A549 (cell line): ENCODE results near the gene NECTIN1. TPM values are rescaled to one million over a fixed set of nuclear protein-coding genes. Genes with fewer than 3 reads are reported as not detected.

Experiments
- ATAC-seq, 2 experiments: fragments of 200-7000 bp in 1 of 2; fragments of >200 bp in 1 of 2; cut with Nextera tagmentation in 1 of 2; cut with Tn5 transposase in 1 of 2; 3 replicates each; pipeline versions ENCODE4 v1.8.0 to v1.9.1; 2018 to 2020; ENCODE audit warnings: mild to moderate bottlenecking in 1 of 2, moderate library complexity in 1 of 2
- CTCF ChIA-PET: fragments of 300-600 bp; sonication (Branson Sonifier 250); formaldehyde crosslinking; extraction: SDS; loops from one replicate; lab custom pipeline; 2021; ENCODE audit warnings: antibody characterized with exemption, inconsistent platforms; lab: Yijun Ruan, JAX
- POLR2A ChIA-PET: fragments of 350-600 bp; formaldehyde crosslinking; extraction: SDS; loops from one replicate; lab custom pipeline; 2021; ENCODE audit warnings: antibody characterized with exemption, inconsistent platforms; lab: Yijun Ruan, JAX
- DNase-seq, 2 experiments: peaks; one replicate each; pipeline versions ENCODE4 v3.0.0 to v3.0.0-alpha.2; 2011 to 2016; ENCODE audit warnings: low read depth in 1 of 2, low spot score in 1 of 2
- FAIRE-seq: peaks from 2 replicates; lab custom pipeline; 2011; peaks lifted over from hg19 to GRCh38; lab: Jason Lieb, UNC
- H3K27ac ChIP-seq, 2 experiments: fragments of >200 bp; sonication (Bioruptor Twin); formaldehyde crosslinking; 3 replicates each; pipeline ENCODE4 v1.5.1; 2016 to 2017
- H3K4me1 ChIP-seq: fragments of >200 bp; sonication (Bioruptor Twin); formaldehyde crosslinking; 3 replicates; pipeline ENCODE4 v1.6.1; 2016
- H3K4me2 ChIP-seq: fragments of >200 bp; sonication (Bioruptor Twin); formaldehyde crosslinking; 3 replicates; pipeline ENCODE4 v1.6.1; 2016
- H3K4me3 ChIP-seq: fragments of >200 bp; sonication (Bioruptor Twin); formaldehyde crosslinking; 3 replicates; pipeline ENCODE4 v1.5.1; 2016
- H3K9me3 ChIP-seq: fragments of >200 bp; sonication (Bioruptor Twin); formaldehyde crosslinking; 3 replicates; pipeline ENCODE4 v1.6.1; 2016
- BHLHE40 ChIP-seq: IDR thresholded peaks from 2 replicates; pipeline ENCODE4 v1.6.1; 2012; ENCODE audit warnings: low read depth, low read length, inconsistent platforms
- CEBPB ChIP-seq, 2 experiments: fragments of >200 bp in 1 of 2; sonication (Bioruptor Twin) in 1 of 2; formaldehyde crosslinking in 1 of 2; IDR thresholded peaks; 2 replicates each; pipeline ENCODE4 v1.6.1; 2012 to 2016
- CHD2 ChIP-seq: fragments of 150-350 bp; IDR thresholded peaks from 2 replicates; pipeline ENCODE4 v1.6.1; 2014; ENCODE audit warnings: low read length; ENCODE audit not compliant: partially characterized antibody
- CHD4 ChIP-seq: fragments of 200-600 bp; sonication (generic); IDR thresholded peaks from 2 replicates; pipeline ENCODE4 v1.6.1; 2016; ENCODE audit warnings: antibody characterized with exemption, mild to moderate bottlenecking, borderline replicate concordance
- EHF ChIP-seq: fragments of 250-450 bp; sonication (Bioruptor Pico); IDR thresholded peaks from 2 replicates; pipeline ENCODE4 v1.5.0; 2020; ENCODE audit warnings: mild to moderate bottlenecking
- ESRRA ChIP-seq: fragments of 150-350 bp; IDR thresholded peaks from 2 replicates; pipeline ENCODE4 v1.6.1; 2014; ENCODE audit warnings: mild to moderate bottlenecking, low read length, borderline replicate concordance
- HEYL ChIP-seq: fragments of 250-450 bp; sonication (Bioruptor Pico); IDR thresholded peaks from 2 replicates; pipeline ENCODE4 v1.8.0; 2021; ENCODE audit warnings: mild to moderate bottlenecking, moderate library complexity
- HOXB5 ChIP-seq: fragments of 250-450 bp; sonication (Bioruptor Pico); IDR thresholded peaks from 2 replicates; pipeline ENCODE4 v1.5.0; 2020; ENCODE audit warnings: mild to moderate bottlenecking, moderate library complexity
- POLR2A ChIP-seq: IDR thresholded peaks from 2 replicates; pipeline ENCODE4 v1.6.1; 2012; ENCODE audit warnings: mild to moderate bottlenecking, low read length
- POLR2AphosphoS2 ChIP-seq: conservative IDR thresholded peaks from 2 replicates; pipeline ENCODE4 v1.6.1; 2012; ENCODE audit warnings: low read length, improper control_type of control experiment, inconsistent platforms
- RAD21 ChIP-seq, 2 experiments: fragments of >200 bp in 1 of 2; sonication (Bioruptor Twin) in 1 of 2; formaldehyde crosslinking in 1 of 2; IDR thresholded peaks in 1 of 2; conservative IDR thresholded peaks in 1 of 2; 2 replicates in 1 of 2; 3 replicates in 1 of 2; pipeline ENCODE4 v1.6.1; 2012 to 2018; ENCODE audit warnings: inconsistent platforms in 1 of 2
- RARB ChIP-seq: fragments of 250-450 bp; sonication (Bioruptor Pico); IDR thresholded peaks from 2 replicates; pipeline ENCODE4 v1.8.0; 2021; ENCODE audit warnings: mild to moderate bottlenecking, moderate library complexity
- TFCP2L1 ChIP-seq: fragments of 250-450 bp; sonication (Bioruptor Pico); IDR thresholded peaks from 2 replicates; pipeline ENCODE4 v1.5.0; 2021; ENCODE audit warnings: mild to moderate bottlenecking
- TP53 ChIP-seq: fragments of 250-450 bp; sonication (Bioruptor Pico); IDR thresholded peaks from 2 replicates; pipeline ENCODE4 v1.5.0; 2021; ENCODE audit warnings: mild to moderate bottlenecking, moderate library complexity
- ZFP36 ChIP-seq: fragments of 450-650 bp; IDR thresholded peaks from 2 replicates; pipeline ENCODE4 v1.6.1; 2014; ENCODE audit warnings: borderline replicate concordance; ENCODE audit not compliant: partially characterized antibody
- ZSCAN20 ChIP-seq: fragments of 250-450 bp; sonication (Bioruptor Pico); IDR thresholded peaks from 2 replicates; pipeline ENCODE4 v1.8.0; 2022; ENCODE audit warnings: mild to moderate bottlenecking, moderate library complexity
- WGBS: methylation state at CpG from one replicate; pipeline ENCODE4 v1.1.6; 2017; ENCODE audit errors: missing lambda C conversion rate; 5-methylcytosine and 5-hydroxymethylcytosine counted together
- polyA plus RNA-seq, 4 experiments: library from polyadenylated mRNA; depleted of rRNA in 3 of 4; stranded (reverse); fragments of >200 nt; fragmentation: RNase III in 1 of 4; extraction: RNeasy Plus Mini Kit Qiagen cat#74134 plus additional on column Dnase treatment in 1 of 4; gene quantifications; 2 replicates in 3 of 4; 3 replicates in 1 of 4; pipeline ENCODE4 v1.2.3, GENCODE V29; 2011 to 2017
- TF ChIP-seq, protein P1 (sequence below): fragments of 250-450 bp; sonication (Bioruptor Pico); IDR thresholded peaks from 2 replicates; pipeline ENCODE4 v1.5.0; 2020; ENCODE audit warnings: low read depth, mild to moderate bottlenecking, moderate library complexity
- TF ChIP-seq, protein P2 (sequence below): fragments of >200 bp; sonication (Bioruptor Twin); formaldehyde crosslinking; IDR thresholded peaks from 2 replicates; pipeline ENCODE4 v1.6.1; 2016
- TF ChIP-seq, protein P3 (sequence below): fragments of >200 bp; sonication (Bioruptor Twin); formaldehyde crosslinking; IDR thresholded peaks from 3 replicates; pipeline ENCODE4 v1.5.1; 2016
- TF ChIP-seq, protein P4 (sequence below): fragments of 450-650 bp; IDR thresholded peaks from 2 replicates; pipeline ENCODE4 v1.6.1; 2014; ENCODE audit warnings: antibody characterized with exemption
- TF ChIP-seq, protein P5 (sequence below): IDR thresholded peaks from 2 replicates; pipeline ENCODE4 v1.6.1; 2012
- TF ChIP-seq, protein P6 (sequence below): fragments of 250-450 bp; sonication (Bioruptor Pico); IDR thresholded peaks from 2 replicates; pipeline ENCODE4 v1.5.0; 2021; ENCODE audit warnings: mild to moderate bottlenecking, moderate library complexity, borderline replicate concordance

NECTIN1 gene
- polyA plus RNA-seq, 2 of the 4 experiments (the other 2 are of a cell fraction) = 2.2 to 5.5 TPM

DNA sequence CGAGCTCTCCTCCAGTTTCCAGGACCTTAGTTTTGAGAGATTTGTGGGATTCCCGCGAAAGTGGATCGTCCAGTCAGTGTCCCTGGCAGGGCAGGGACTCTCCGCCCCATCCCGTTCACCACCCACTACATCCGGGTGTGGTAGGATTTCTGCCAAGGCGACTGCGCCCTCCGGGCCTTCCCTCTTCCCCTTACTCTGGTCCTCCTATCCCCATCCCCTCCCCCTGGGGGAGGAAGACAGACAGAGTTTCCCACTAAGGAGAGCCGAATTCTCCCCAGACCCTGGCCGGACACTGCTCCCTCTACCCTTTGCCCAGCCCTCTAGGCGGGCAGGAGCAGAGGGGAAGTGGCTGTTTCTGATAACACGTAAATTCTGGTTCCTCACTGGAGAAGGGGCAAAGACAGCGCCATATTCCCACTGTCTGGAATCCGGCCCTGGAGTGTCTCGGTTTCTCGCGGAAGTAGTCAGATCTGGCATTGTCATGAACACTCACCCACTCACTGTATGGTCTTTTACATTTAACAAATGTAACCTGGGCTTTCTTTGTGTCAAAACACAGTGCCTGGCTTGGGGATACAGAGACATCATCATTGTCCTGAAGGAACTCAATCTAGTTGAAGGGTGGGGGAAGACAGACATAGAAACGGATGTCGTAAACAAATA, 1.1 kb upstream of the NECTIN1 start:
- TF ChIP-seq, protein P1, sequence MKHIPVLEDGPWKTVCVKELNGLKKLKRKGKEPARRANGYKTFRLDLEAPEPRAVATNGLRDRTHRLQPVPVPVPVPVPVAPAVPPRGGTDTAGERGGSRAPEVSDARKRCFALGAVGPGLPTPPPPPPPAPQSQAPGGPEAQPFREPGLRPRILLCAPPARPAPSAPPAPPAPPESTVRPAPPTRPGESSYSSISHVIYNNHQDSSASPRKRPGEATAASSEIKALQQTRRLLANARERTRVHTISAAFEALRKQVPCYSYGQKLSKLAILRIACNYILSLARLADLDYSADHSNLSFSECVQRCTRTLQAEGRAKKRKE (CRISPR knock-in tag) = no peak
- no peak for TF ChIP-seq CHD2
- TF ChIP-seq, protein P2, sequence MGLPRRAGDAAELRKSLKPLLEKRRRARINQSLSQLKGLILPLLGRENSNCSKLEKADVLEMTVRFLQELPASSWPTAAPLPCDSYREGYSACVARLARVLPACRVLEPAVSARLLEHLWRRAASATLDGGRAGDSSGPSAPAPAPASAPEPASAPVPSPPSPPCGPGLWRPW = no peak
- no peak for TF ChIP-seq RARB (CRISPR knock-in tag)
- TF ChIP-seq EHF (CRISPR knock-in tag) = no peak
- peak; percentile 26; the same call in 1 of the 2 replicates for TF ChIP-seq POLR2A
- no peak for TF ChIP-seq HOXB5
- TF ChIP-seq CHD4 = no peak
- ATAC-seq = peak; percentile 46 to 74; a peak in 5 of 6 replicates
- DNase-seq = peak; percentile 37 to 48
- no peak for FAIRE-seq
- ChIA-PET CTCF (interaction anchor here (0.6 to 2.4 kb wide), 30 partner anchors 9 to 383 kb away, joined by 3 to 20 read pairs (median 5); no protein-coding TSS in a partner anchor), POLR2A (no interaction called here)
- H3K4me3 ChIP-seq = peak overlapping the region; percentile 81
- H3K27ac ChIP-seq = peak overlapping the region; percentile 89 to 93
- 49% methylated on average over 20 of the region's 21 CpGs for WGBS
- peaks cover 6% of the 10 kb centered on the region; the same call in 1 of the 3 replicates for H3K4me1 ChIP-seq
- H3K9me3 ChIP-seq = no peaks in the 10 kb centered on the region
- peak overlapping the region; percentile 99 for H3K4me2 ChIP-seq

DNA sequence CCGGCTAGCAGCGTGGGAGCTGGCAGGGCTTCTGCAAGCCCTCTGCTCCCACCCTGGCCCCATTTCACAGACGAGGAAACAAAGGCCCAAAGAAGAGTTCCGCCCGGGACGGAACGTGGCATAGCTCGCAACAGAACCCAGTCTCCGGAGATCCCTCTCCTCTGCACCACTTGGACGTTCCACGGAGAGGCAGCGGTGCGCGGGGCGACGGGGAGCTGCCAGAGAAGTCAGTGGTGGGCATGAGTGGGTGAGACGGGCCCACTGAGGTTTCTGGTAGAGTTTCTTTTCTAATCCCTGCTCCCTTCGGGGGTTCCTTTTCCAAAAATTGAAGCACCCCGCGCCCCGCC, 554 bp upstream of the NECTIN1 start:
- H3K4me3 ChIP-seq = peak overlapping the region; percentile 81
- H3K4me1 ChIP-seq = peaks cover 6% of the 10 kb centered on the region; the same call in 1 of the 3 replicates
- peak; percentile 35 to 53; a peak in 5 of 6 replicates for ATAC-seq
- POLR2A ChIA-PET = interaction anchor here (0.6 to 1.2 kb wide), 2 partner anchors 15 to 20 kb away, joined by 3 to 4 read pairs; no protein-coding TSS in a partner anchor
- TF ChIP-seq, protein P3, sequence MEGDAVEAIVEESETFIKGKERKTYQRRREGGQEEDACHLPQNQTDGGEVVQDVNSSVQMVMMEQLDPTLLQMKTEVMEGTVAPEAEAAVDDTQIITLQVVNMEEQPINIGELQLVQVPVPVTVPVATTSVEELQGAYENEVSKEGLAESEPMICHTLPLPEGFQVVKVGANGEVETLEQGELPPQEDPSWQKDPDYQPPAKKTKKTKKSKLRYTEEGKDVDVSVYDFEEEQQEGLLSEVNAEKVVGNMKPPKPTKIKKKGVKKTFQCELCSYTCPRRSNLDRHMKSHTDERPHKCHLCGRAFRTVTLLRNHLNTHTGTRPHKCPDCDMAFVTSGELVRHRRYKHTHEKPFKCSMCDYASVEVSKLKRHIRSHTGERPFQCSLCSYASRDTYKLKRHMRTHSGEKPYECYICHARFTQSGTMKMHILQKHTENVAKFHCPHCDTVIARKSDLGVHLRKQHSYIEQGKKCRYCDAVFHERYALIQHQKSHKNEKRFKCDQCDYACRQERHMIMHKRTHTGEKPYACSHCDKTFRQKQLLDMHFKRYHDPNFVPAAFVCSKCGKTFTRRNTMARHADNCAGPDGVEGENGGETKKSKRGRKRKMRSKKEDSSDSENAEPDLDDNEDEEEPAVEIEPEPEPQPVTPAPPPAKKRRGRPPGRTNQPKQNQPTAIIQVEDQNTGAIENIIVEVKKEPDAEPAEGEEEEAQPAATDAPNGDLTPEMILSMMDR = peak; percentile 33; the same call in 1 of the 3 replicates
- no peak for TF ChIP-seq EHF (CRISPR knock-in tag)
- H3K27ac ChIP-seq = peak overlapping the region; percentile 89 to 93
- no peaks in the 10 kb centered on the region for H3K9me3 ChIP-seq
- H3K4me2 ChIP-seq = peak overlapping the region; percentile 99
- no peak for FAIRE-seq
- CTCF ChIA-PET = interaction anchor here (0.6 to 2.4 kb wide), 34 partner anchors 8 to 571 kb away, joined by 3 to 20 read pairs (median 4); no protein-coding TSS in a partner anchor
- WGBS = 0% methylated on average over 8 of the region's 21 CpGs
- no peak for DNase-seq

DNA sequence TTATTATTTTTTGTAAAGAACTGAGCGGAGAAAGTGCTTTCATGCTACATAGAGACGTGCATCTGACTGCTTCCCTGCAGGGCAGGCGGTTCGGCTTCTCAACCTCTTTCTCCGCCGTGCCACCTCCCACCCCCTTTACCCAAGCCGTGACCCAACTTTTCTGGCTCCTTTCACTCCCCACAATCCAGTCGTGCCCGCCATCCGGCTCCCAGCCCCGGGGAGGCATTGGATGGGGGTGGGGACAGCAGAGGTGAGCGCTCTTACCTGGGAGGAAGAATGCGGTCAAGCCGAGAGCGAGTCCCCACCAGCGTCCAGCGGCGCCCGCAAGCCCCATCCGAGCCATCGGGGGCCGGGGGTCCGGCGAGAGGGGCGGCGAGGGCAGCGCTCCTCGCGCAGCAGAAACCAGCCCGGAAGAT, 781 bp downstream of the NECTIN1 start:
- Histone ChIP-seq H3K4me1 (peaks cover 6% of the 10 kb centered on the region; the same call in 1 of the 3 replicates), H3K27ac (peak overlapping the region; percentile 89 to 93), H3K9me3 (no peaks in the 10 kb centered on the region), H3K4me2 (peak overlapping the region; percentile 99), H3K4me3 (peak overlapping the region; percentile 81)
- ChIA-PET POLR2A (no interaction called here), CTCF (interaction anchor here (0.6 to 2.4 kb wide), 11 partner anchors 9 to 384 kb away, joined by 3 to 20 read pairs (median 4); no protein-coding TSS in a partner anchor)
- peak; percentile 1 to 7; a peak in 4 of 6 replicates for ATAC-seq
- FAIRE-seq = no peak
- peak in 1 of 2 experiments; percentile 37 for DNase-seq
- WGBS = 4% methylated on average over 10 of the region's 30 CpGs
- TF ChIP-seq ZSCAN20 (CRISPR knock-in tag) = no peak
- TF ChIP-seq TFCP2L1 (CRISPR knock-in tag) = no peak
- TF ChIP-seq BHLHE40 = no peak
- TF ChIP-seq ESRRA = no peak
- TF ChIP-seq, protein P3 = no peak
- TF ChIP-seq RAD21 (conservative IDR thresholded peaks at IDR 0.05 in 1 of 2, IDR thresholded peaks at IDR 0.05 in 1 of 2) = no peak
- no peak for TF ChIP-seq ZFP36
- no peak for TF ChIP-seq HEYL (CRISPR knock-in tag)
- no peak for TF ChIP-seq CEBPB (IDR thresholded peaks at IDR 0.05)
- no peak for TF ChIP-seq TP53 (CRISPR knock-in tag)
- TF ChIP-seq, protein P4, sequence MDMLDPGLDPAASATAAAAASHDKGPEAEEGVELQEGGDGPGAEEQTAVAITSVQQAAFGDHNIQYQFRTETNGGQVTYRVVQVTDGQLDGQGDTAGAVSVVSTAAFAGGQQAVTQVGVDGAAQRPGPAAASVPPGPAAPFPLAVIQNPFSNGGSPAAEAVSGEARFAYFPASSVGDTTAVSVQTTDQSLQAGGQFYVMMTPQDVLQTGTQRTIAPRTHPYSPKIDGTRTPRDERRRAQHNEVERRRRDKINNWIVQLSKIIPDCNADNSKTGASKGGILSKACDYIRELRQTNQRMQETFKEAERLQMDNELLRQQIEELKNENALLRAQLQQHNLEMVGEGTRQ = no peak
- TF ChIP-seq, protein P2 = no peak
- no peak for TF ChIP-seq POLR2AphosphoS2
- TF ChIP-seq, protein P5, sequence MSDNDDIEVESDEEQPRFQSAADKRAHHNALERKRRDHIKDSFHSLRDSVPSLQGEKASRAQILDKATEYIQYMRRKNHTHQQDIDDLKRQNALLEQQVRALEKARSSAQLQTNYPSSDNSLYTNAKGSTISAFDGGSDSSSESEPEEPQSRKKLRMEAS = no peak
- TF ChIP-seq RARB (CRISPR knock-in tag) = no peak
- TF ChIP-seq, protein P6, sequence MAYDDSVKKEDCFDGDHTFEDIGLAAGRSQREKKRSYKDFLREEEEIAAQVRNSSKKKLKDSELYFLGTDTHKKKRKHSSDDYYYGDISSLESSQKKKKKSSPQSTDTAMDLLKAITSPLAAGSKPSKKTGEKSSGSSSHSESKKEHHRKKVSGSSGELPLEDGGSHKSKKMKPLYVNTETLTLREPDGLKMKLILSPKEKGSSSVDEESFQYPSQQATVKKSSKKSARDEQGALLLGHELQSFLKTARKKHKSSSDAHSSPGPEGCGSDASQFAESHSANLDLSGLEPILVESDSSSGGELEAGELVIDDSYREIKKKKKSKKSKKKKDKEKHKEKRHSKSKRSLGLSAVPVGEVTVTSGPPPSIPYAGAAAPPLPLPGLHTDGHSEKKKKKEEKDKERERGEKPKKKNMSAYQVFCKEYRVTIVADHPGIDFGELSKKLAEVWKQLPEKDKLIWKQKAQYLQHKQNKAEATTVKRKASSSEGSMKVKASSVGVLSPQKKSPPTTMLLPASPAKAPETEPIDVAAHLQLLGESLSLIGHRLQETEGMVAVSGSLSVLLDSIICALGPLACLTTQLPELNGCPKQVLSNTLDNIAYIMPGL (CRISPR knock-in tag) = no peak
